Measurements from ENCODE around the gene CD200.

Gene CD200

DNA sequence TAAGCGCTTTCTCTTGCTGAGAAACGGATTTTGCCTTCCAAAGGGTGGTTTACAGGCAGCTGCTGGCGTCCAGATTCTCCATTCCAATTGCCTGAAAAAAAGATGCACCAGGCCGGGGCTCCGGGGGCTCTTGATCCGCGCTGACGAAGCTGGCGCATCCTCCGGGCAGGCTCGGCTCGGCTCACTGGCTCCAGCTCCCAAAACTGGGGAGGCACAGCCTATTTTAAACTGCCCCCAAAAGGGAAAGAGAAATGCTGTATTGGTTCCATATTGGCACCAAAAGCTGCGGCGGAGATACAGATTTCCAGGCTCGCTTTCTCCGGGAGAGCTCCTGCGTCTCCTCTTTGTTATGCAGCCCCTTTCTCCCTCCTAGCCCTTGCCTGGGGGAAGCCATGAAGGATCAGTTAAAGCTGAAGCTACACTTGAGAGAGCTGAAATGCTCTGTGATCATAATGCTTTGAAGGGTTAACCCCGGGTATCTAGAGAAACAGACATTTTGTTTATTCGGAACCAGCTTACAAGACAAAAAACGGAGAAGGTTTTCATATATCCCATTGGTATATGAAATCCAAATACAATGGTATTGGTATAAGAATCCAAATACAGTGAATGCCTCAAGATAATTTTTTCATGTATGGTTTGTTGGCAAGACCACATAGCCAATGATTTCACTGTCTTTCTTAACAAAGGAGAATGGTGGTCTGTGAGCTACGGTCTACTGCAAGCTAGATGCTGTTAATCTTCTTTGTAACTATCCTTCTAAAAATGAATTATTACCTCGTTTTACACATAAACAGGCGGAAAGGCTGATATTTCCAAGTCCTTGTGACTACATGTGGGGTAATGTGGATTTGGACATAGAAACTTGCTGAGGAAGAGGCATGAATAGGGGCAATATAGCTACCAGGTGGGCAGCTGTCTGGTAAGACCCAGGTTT is 693 bp downstream of the CD200 start:
- DNase-seq, result peak in 1 of 2 donors; percentile 8

DNA sequence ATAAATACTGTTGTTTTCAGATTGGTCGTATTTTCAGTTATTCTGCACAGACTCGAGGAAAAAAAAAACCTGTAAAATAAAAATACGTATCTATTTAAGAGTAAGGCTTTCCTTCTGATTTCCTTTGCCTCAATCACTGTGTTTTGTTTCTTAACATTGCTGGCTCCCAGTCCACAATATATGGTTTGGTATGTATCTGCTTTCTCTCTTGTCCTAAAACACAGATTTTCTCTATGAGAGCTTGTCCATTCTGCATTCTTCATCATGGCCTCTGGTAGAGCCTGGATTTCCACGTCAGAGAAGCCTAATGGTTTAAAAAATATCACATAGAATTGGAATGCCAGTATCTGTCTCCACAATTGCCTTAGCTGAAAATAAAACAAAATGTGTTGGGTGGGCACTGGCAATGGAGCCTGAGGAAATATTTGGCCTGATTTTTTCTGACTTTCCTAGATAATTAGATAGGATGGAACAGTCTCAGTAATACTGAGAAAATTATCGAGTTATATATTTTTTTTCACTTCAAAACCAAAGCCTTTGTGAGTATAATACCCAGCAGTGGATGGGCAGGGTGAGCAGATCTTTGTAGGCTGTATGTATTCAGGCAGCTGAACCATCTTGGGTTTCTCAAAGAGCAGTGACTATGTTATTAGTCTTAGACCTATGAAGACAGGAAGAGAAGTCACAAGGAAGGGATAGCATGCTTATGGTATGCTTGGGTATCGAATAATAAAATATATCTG is 1.9 kb downstream of the CD200 start:
- DNase-seq, result no peak

DNA sequence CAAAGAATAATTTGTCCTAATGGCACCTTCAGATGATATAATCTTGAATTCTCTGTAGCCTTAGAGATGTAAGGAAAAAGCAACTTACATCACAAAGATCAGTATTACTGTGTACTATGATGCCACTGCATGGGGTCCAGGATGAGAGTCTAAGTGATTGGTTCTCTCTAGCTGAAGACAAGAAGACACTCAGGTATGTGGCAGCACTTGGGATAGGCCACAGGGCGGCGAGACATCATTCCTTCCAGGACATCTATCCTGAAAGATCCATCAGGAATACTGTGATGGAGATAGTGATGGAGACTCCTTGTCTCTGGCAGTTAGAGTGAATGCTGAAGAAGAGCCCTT is 2.5 kb downstream of the CD200 start:
- no peak for DNase-seq

DNA sequence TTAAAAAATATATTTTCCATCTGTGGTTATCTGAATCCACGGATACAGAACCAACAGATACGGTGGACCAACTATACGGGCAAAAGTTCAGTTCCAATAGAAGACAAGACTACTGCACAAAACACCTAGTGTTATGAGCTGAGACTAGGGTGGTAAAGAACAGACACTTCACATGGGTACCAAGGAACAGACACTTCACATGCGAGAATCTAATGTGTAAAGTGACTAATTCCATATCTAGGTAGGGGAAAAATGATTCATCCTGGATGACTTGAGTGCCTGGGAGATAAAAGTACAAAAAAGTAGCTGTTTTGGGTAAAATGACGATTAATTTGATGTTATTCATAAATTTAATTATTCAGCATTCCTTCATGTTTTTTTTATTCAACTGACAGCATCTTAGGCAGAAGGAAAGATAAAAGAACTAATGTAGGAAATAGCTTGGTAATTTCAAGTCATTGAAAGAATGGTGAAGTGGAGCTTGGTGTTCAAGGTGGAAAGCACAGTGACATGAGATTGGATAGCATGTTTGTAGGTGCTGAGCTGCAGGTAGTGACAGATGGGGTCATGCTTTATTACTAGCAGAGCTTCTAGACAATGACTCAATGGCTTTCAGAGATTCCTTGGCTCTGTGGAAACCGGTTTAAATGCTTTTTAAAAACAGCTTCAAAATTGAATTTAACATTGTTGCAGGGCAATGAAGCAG is 5.2 kb downstream of the CD200 start:
- DNase-seq, result no peak

DNA sequence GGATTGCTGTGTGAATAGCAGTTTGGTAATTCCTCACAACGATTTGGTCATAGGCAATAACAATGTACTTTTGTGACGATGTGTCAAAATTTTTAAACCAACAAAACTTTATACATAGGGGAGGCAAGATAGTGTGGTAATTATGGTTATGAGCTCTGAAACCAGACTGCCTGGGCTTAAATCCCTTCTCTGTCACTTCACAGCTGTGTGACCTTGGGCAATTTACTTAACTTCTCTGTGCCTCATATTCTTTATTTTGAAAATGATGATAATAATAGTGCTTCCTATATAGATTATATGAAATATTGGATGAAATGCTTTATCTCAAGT is 5.7 kb downstream of the CD200 start:
- no peak for DNase-seq

DNA sequence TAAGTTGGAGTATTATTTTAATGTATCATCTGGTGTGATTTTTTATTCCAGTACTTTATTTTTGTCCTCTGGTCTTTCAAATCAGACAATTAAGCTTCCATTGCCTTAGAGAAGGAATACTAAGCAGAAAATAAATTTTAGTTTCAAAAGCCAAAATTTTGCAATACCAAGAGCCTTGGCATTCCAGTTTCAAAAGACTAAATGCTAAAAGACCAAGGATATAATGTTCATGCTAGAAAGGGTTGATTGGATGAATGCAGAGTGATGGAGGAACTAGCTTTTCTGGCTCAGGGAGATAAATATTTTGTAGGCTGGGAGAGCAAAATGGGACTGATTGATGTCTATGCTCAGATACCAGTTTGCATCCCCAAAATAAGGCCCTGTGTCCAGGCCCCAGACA is 6.2 kb downstream of the CD200 start:
- DNase-seq, result no peak

DNA sequence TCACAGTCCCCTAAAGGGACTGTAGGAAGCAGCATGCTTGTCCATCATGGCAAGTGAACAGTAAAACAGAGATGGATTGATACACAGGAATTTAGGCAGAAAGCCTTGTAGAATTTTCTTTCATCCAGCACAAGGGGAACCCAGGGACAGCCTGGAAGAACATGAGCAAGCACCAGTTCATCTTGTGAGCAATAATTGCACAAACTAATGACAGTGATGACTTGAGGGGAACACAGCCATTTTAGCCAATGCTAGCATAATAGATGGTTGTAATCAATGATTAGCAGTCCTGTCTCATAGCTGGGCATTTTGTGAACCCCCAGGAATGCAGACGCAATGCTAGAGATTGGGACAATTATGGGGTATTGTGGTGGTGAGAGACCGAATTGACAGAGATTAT is 6.7 kb downstream of the CD200 start:
- no peak for DNase-seq

DNA sequence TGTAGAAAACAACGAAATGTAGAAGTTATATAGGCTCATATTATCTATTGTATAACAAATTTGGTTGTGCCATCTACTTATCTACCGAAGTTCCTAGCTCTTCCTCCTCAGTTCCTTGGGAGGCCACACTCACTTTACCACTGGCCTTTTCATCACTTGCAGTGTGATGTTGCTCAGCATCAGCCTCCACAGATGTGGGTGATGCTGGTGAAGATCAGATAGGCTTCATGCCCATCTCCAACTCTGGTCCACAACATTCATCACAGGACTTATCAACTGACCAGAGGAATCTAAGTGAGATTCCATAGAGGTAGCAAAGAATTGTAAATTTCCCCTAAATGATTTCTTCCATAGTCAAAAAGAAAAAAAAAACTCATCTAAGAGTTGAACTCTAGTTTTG is 8.4 kb downstream of the CD200 start:
- DNase-seq, result no peak

DNA sequence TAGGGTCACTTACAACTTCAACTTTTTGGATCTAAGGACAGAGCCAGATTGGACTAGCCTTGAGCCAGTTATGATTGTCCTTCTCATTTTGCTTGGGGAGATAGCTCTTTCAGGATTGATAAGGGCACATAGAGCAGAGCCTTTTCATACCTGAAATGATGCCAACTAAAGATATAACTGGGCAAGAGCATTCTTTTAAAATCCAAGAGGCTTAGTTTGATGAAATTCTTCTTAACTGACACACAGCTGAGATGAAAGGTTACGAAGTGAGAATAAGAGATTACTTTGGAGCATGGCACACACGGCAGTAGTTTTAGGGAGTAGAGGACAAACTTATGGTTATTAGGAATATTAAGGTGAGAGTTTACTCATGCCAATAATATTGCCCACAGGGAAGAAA is 12.7 kb downstream of the CD200 start:
- DNase-seq, result no peak

DNA sequence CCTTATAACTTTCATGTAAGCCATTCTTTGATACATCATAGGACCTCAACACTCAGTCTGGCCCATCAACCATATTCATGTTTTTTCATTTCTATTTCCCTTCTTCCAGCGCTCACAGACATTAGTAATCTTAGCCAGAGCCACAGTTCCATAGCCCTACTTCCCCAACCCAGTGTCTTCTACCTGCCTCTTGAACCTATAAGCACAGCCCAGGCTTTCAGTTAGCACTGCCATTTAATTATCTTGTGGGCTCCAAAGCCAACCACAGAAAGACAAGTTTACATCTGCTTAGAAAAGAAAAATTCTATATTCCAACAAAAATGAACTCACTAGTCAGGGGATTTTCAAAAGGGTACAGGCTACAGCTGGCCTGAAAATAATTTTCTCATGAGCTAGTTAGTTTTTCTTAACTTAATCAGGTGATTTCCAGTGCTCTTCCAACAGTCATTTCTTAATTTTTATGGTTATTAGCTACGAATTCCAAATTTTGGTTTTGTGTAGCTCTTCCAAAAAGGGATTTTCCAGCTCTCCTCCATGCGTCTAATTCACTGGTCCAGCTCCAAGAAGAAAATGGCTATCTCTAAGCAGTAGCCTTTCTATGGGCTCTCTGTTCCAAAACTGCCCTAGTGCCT is 13.7 kb downstream of the CD200 start:
- DNase-seq, result no peak

DNA sequence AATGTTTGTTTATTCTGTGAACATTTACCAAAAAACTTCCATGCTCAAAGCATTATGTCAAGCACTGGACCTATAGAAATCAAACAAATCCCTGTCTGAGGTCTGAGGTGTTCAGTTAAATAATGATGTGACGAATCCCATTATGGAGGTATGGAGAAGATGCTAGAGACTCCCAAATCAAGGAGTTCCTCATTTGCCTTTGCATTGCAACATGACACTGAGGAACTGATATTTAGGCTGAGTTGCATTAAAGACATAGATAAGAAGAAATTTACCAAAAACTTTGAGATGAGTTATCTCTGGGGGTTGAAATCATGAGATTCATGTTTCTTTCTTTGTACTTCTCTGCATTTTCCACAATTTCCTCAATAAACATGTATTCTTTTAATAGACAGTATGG is 16.0 kb downstream of the CD200 start:
- DNase-seq, result no peak

DNA sequence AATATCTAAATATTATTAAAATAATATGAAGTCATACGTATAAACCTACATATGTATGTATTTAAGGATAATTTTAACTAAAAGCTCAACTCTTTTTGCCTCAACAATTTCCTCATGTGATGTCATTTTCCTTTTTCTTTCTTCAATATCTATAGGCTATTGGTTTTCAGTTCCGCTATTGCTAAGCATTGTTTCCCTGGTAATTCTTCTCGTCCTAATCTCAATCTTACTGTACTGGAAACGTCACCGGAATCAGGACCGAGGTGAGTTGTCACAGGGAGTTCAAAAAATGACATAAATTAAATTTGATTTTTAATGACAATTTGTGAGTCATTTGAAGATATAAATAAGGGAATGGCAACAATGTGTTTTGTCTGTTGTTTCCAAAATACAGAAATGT is 16.6 kb downstream of the CD200 start:
- DNase-seq, result no peak

DNA sequence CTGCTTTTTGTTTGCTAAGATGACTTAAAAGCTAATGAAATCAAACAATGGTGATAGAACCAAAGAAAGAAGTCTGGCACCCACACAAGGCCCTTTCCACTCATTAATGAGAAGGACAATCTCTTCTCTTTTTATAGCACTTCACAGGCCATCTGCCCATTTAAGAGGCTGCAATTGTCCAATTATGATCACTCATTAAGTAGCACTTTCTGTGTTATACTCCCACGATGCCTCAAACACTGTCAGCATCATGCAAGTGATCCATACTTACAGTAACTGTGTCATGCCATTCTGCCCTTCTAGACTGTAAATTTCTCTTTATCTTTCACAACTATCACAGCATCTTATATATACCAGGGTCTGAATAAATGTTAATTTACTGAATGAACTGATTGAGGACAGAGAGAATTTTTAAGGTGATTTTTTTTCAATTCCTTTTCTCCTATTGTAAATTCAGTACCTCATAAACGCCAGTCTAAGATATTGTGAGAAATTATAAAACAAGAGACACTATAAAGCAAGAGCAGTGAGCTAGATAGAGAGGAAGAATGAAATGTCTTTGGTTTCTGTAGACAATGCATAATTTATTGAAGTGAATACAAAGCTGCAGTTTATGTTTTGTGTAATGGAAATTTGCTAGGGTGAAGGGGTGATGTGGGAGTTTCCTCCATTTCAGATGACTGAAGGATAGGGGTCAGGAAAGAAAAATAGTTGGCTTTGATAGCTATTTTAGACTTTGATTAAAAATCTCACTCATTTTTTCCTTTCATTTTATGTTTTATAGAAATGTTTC is 17.3 kb downstream of the CD200 start:
- DNase-seq, result no peak

DNA sequence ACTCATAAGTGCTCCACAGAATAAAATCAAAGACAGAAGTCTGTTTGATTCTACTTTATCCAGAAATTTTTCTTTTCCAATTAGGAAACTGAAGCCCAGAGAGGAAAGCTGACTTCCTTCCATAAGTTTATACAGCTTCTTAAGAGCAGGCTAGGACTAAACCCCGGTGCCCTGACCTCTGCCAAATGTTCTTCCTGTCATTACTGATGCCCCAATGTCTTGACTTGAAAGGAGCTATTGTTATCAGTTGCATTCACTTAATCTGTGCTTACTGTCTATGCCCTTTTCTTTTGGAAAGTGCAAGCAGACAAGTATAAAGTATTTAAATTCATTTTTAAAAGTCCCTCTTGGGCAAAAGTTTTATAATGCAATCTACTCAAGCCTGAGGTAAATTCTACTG is 18.1 kb downstream of the CD200 start:
- no peak for DNase-seq

DNA sequence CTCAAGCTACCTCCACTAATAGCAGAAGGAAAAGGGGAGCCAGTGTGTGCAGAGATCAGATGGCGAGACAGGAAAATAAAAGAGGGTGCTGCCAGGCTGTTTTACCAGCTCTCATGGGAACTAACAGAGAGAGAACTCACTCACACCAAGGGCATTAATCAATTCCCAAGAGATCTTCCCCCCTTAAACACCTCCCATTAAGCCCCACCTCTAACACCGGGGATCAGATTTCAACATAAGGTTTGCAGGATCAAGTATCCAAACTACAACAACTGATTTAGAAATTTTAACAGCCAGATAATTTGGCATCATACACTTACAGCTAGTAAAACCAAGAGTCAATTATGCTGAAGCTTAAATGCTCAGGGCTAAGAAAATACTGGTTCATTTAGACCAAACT is 18.9 kb downstream of the CD200 start:
- DNase-seq, result no peak

DNA sequence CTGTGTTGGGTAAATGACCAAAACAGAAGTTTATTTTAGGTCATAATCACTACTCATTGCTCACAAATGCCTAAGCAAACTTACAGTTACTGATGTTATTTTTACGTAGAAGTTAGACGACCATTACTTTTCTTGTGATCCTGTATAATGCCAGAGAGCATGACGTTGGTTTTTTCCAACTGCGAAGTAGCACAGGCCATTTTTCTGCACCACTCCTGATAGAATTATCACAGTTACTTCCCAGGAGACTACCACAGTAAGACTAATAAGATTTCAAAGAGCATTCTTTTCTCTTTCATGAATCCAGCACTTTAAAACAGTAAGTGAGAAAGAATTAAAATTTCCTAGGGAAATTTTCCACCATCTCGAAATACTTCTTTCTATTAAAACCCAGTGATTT is 19.8 kb downstream of the CD200 start:
- DNase-seq, result no peak

DNA sequence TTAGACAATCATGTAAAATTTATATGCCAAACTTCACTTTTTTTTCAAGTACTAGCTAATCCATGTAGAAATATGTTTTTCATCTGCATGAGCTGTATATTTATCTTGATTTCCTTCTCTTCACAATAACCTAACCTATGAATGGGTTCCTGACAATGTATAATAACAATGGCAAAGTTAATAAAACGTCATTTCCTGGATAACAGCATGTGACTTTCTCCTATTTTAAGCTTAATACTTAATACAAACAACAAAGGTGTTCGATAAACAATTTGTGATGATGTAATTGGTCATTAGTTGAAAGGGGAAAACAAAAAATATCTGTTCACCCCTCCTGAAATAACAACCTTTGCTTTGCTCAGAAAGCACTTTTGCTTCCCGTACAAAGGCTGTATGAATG is 20.4 kb downstream of the CD200 start:
- no peak for DNase-seq

DNA sequence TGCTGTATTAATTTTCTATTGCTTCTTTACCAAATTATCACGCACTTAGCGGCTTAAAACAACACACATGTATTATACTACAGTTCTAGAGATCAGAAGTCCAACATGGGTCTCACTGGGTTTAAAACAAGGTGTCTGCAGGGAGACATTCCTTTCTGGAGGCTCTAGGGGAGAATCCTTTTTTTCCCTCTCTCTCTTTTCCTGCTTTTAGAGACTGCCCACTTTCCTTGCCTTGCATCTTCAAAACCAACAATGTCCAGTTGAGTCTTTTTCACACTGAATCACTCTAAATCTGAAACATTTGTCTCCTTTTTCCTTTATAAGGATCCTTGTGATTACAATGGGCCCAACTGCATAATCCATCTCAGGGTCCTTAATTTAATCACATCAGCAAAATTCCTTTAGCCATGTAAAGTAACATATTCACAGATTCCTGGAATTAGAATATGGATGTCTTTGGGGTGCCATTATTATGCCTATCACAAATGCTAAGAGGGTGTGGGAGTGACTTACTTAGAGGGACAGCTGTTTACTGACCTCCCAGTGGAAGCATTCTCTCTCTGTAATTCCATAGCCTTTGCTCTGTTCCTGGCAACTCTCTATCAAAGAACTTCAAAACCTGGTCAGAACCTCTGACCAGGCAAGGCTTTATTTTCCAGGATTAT is 21.8 kb downstream of the CD200 start:
- DNase-seq, result no peak

DNA sequence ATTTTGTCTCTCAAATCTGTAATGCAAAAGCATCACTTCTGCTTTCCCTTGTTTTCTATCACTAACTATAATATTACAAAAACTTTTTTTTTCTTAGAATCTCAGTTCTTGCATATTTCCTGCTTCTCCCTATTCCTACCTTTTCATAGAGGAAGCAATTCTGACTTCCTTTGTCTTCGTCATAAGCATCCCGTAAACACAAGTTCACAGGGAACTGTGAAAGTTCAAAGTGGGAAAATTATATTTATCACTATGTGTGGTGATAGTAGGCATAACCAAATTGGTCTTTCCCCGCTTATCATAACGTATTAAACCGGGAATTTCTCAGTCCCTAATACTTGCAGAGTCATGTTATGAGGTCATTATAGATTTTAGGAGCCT is 22.3 kb downstream of the CD200 start:
- no peak for DNase-seq

DNA sequence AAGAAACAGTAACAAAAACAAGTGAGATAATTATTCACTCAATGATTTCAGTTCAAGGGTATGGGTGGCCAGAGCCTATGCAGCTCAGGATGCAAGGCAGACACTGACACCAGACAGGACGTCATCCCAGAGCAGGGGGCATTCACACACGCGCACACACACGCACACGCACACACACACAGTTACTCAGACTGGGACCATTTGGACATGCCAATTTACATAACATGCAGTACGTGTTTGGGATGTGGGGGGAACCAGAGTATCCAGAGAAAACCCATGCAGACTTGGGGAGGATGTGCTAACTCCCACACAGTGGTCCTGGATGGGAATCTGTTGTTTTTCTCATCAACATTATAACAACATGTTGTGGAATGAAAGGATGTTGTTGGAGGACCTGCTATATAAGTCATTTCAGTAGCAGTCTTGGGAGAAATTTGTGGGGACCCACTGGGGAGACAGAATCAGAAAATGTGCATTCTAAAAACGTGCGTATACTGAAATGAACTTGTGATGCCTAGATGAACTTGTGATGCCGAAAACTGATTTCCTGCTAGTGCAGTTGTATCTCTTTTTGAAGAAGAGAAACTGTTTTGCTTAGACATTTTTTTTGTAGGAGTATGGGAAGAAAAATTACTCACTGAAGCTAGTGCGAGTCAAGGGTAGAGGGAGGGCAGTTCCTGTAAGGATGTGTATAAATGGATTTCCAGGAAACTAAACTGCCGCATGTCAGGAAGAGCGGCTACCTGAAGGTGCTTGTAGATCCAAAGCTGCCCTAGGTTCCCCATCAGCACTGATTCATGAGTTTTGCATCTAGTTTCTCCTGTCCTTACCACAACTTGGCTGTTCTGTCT is 25.2 kb downstream of the CD200 start:
- peak; percentile 26 to 52 for DNase-seq

DNA sequence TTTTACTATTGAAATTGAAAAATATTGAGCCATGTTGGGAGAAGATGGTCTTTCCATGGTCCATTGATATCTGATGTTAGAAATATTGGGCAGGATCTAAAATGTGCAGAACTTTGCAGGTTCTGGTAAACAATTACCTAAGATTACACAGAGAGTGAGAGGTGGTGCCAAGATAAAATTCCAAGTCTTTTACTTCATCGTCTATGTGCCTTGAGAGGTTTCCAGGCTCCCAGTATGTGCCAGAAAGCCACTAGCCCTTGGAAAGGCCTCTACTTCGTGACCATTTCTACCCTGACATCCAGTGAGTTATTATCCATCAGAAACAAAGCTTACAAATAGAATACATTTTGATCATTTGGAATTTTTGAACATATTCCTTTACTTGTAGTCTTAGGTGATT is 27.6 kb downstream of the CD200 start:
- no peak for DNase-seq
